Stimulated activated CD8-positive, alpha-beta memory T cell treated with anti-CD3 and anti-CD28 coated beads, Interleukin-7, amount 100 ng/mL, for 48 hours (primary cell): Measurements from ENCODE around the gene FBLN2.

Experiments used
- DNase-seq, 2 donors: peaks; one replicate each; pipeline ENCODE4 v3.0.0-alpha.2; 2020; ENCODE audit warnings: low read depth in 1 of 2; ENCODE audit errors: extremely low read depth in 1 of 2

The FBLN2 gene

GRCh38 chr3:13598926-13599886 lies 50.3 kb downstream of the FBLN2 start:
- DNase-seq = no peak

GRCh38 chr3:13599887-13600450 lies 51.0 kb downstream of the FBLN2 start:
- no peak for DNase-seq

GRCh38 chr3:13600950-13601691 lies 52.2 kb downstream of the FBLN2 start:
- DNase-seq = no peak

- DNase-seq = no peak
Measured at GRCh38 chr3:13601692-13602080, 52.8 kb downstream of the FBLN2 start.

DNA sequence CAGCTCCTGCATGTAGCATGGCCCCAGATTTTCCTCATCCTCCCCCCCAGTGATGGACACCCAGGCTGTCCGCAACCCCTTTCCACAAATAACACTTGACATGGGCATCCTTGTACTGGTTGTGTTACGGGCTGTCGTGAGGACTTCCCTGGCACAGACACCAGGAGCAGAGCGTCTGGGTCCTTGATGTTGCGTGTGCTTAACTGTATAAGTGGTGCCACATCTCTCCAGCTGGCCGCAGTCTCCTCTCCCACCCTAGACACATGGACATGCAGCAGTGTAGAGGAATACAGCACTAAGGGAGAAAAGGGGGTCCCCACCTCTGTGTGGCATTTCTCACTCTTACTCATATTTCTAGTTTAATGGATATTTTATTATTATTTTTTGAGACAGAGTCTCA lies 56.6 kb downstream of the FBLN2 start:
- no peak for DNase-seq

DNA sequence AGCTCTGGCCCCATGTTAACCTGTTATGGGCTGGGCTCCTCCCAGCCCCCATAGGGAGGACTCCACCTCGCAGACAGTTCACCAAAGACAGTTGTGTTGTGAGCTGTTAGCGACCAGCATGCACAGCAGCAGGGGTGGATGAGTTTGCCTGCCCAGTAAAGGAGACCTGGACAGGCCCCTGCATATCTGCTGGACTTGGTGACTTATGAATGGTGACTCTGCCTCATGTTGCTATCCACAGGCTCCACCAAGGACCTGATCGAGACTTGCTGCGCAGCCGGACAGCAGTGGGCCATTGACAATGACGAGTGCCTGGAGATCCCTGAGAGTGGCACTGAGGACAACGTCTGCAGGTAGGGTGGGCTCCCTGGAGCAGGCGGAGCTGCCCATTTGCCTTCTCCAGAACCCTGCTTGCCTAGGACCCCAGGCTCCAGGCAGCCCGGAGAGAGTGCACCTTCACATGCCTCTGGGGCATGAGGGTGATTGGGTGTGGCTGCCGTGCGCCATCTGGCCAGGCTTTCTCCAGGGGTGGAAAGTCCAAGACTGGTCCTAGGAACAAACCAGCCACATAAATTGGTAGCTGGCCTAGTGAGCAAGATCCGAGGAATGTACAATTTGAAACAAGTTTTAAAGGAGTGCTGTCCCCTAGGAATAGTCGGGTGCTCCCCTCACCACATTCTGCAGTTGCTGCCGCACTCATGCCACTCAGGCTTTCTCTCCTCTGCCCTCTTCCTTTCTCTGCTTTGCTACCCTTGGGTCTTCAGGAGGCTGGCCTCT lies 59.1 kb downstream of the FBLN2 start:
- no peak for DNase-seq

GRCh38 chr3:13608969-13609725 lies 60.2 kb downstream of the FBLN2 start:
- no peak for DNase-seq

- DNase-seq = no peak
Measured at GRCh38 chr3:13610006-13610570, 61.2 kb downstream of the FBLN2 start.

DNA sequence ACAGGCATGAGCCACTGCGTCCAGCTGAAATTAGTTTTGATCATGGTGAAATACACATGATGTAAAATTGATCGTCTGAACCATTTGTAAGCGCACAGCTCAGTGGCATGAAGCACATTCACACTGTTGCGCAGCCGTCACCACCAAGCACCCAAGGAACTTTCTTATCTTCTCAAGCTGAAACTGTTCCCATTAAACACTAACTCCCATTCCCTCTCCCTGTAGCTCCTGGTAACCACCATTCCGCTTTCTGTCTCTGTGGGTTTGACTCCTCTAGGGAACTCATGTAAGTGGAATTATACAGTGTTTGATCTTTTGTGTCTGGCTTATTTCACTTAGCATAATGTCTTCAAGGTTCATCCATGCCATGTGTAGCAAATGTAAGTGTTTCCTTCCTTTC lies 62.3 kb downstream of the FBLN2 start:
- no peak for DNase-seq

DNA sequence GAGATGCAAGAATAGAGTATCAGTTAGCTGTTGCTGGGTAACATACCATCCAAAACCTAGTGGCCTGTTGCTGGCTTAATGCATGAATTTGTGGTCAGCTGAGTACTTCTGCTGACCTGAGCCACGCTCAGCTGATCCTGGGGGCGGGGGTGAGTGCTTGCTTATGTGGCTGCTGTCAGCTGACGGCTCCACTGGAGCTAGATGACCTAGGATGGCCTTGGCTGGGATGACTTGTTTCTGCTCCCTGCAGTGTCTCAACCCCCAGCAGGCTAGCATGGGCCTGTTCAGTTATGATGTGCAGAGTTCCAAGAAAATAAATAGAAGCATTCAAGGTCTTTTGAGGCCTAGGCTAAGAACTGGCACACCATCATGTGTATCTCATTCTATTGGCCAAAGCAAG lies 63.9 kb downstream of the FBLN2 start:
- no peak for DNase-seq

DNA sequence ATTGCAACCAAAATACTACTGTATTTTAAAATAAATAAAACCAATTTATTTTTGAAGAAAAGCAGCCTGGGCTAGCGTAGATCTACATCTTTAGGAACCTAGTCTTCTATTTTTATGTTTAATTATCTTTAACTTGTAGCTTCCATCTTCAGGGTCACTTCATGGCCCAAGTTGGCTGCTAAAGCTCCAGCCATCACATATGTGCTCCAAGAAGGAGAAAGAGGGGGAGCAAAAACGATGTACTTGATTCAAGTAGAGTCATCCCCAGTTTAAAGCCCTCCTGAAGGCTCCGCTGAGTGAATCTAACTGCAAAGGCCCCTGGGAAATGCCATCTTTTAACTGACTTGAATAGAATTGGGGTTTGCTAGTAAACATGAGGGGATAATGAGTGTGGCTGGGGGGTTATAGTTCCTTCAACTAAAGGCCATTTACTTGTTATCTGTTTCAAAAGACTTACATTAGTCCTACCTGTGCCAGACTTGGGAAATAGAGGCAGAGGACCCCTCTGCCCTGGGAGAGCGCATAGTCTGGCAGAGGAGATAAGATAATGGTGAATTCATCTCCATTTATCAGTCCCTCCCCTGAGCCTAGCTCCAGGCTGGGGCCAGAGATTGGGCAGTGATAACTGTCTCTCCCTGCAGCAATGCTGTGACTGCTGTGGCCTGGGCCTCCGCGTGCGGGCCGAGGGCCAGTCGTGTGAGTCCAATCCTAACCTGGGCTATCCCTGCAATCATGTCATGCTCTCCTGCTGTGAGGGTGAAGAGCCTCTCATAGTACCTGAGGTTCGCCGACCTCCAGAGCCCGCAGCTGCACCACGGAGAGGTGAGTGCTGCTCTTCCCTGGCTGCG lies 64.6 kb downstream of the FBLN2 start:
- DNase-seq = no peak

- DNase-seq = no peak
Measured at GRCh38 chr3:13614607-13615006, 65.7 kb downstream of the FBLN2 start.

DNA sequence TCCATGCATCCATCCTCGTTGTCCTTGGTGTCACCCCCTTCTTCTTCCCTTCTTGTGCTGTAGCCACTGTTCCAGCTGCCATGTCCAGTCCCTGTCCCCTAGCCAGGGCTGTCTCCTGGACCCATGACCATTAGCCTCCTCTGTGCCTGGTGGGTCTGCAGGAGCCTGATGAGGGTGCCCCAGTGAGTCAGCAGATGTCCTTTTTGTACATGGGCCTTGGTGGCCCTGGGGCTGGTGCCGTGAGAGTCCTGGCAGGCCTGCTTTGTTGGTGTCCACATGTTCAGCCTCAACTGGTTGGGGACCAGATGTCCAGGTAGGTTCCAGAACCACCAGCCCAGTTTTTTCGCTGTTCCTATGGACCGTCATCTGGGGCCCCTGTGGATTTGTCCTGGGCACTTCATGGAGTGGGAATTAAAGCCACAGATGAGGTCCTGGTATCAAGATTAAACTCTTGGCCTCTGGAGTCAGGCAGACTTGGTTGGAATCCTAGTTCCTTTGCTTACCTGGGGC lies 66.1 kb downstream of the FBLN2 start:
- DNase-seq = no peak

DNA sequence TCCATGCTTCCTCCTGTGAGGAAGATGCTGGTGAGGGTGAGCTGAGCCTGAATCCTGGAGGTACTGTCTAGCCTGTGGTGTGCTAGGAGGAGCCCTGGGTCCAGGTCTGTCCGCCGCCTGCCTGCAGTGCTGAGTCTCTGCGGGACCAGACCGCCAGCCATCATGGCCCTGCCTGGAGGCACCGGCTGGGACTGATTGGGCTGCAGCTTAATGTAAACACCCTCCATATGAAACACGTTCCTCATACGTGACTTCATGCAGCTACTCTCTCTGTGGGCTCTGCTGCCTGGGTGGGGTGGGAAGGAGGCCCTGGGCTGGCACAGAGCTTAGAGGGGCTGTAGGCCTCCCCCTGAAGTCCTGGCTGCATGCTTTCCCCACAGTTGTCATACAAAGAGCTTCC lies 67.4 kb downstream of the FBLN2 start:
- no peak for DNase-seq

DNA sequence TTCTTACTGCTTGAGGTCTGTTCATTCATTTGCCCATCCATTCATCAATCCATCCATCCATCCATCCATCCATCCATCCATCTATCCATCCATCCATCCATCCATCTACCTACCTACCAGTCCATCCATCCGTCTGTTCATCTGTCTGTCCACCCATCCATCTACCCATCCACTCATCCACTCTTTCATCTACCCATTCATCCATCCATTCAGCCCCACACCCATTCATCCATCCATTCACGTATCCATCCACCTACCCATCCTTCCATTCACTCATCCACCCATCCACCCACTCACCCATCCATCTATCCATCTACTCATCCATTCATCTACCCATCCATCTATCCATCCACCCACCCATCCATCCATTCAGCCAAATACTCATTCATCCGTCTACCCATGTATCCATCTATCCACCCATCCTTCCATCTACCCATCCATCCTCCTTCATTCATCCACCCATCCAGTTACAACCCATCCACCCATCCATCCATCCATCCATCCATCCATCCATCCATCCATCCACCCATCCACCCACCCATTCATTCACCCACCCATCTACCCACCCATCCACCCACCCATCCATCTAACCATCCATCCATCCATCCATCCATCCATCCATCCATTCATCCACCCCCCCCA lies 68.3 kb downstream of the FBLN2 start:
- DNase-seq = no peak

- no peak for DNase-seq
Measured at GRCh38 chr3:13617981-13618380, 69.1 kb downstream of the FBLN2 start.

DNA sequence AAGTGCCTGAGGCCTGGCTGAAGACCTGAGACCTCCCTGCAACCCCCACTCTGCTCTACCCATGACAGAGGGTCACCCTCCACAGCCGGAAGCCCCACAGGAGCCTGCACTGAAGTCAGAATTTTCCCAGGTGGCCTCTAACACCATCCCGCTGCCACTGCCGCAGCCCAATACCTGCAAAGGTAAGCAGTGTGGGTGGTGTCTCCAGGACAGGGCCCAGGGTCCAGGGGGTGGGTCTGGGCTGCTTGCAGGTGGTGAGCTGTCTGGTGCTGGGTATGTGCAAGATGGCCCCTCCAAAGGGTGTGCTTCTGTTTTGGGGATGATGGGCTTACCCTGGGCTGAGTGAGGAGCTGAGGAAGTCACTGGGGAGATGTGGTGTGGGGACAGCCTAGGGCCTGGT lies 69.9 kb downstream of the FBLN2 start:
- no peak for DNase-seq

- DNase-seq = no peak
Measured at GRCh38 chr3:13619661-13620230, 70.8 kb downstream of the FBLN2 start.
